ENCODE data around the gene PCSK4. TPM values are rescaled to one million over a fixed set of nuclear protein-coding genes. Genes with fewer than 3 reads are reported as not detected.
"Not testable (repeated sequence)": the region's sequence is repeated elsewhere in the genome, so short reads cannot be mapped to it uniquely, and the experiment has no call there.

PCSK4 gene
- total RNA-seq, 2 experiments from 2014 or later: 4.4 to 4.7 TPM

- intact Hi-C loops (cut with micrococcal nuclease): no loop called here
- Mint-ChIP-seq H3K27me3 (peaks cover 29% of the 10 kb centered on the region), H3K4me1 (ENCODE audit: low read depth) (peaks cover 6% of the 10 kb centered on the region), H3K9me3 (no peaks in the 10 kb centered on the region), H3K36me3 (ENCODE audit: low read depth) (no peaks in the 10 kb centered on the region), H3K4me3 (no peak overlapping the region), H3K27ac (no peak overlapping the region)
- ChIA-PET CTCF (interaction anchor here (1.5 kb wide), 1 partner anchor 25 kb away, joined by 4 read pairs; no protein-coding TSS in a partner anchor), POLR2A (no interaction called here)
- TF ChIP-seq CTCF (IDR thresholded peaks at IDR 0.05): no peak
- ATAC-seq: no peak
- no peak for DNase-seq
These were observed 31.9 kb upstream of the PCSK4 start for GRCh38 chr19:1522061-1522460.

- POLR2A ChIA-PET: interaction anchor here (0.6 kb wide), 1 partner anchor 210 kb away, joined by 3 read pairs; no protein-coding TSS in a partner anchor
- Mint-ChIP-seq H3K27me3 (peaks cover 29% of the 10 kb centered on the region), H3K4me3 (no peak overlapping the region), H3K36me3 (ENCODE audit: low read depth) (no peaks in the 10 kb centered on the region), H3K9me3 (no peaks in the 10 kb centered on the region), H3K4me1 (ENCODE audit: low read depth) (peaks cover 6% of the 10 kb centered on the region), H3K27ac (no peak overlapping the region)
- DNase-seq (no peak), ATAC-seq (no peak)
- intact Hi-C loops (cut with micrococcal nuclease): no loop called here
- CTCF ChIA-PET: interaction anchor here (1.5 kb wide), 1 partner anchor 25 kb away, joined by 4 read pairs; no protein-coding TSS in a partner anchor
- no peak for TF ChIP-seq CTCF (IDR thresholded peaks at IDR 0.05)
These were observed 31.5 kb upstream of the PCSK4 start for GRCh38 chr19:1521636-1522035.

GRCh38 chr19:1520203-1520780, 30.1 kb upstream of the PCSK4 start:
- Mint-ChIP-seq H3K9me3 (no peaks in the 10 kb centered on the region), H3K4me3 (no peak overlapping the region), H3K36me3 (ENCODE audit: low read depth) (no peaks in the 10 kb centered on the region), H3K27ac (no peak overlapping the region), H3K27me3 (peaks cover 19% of the 10 kb centered on the region), H3K4me1 (ENCODE audit: low read depth) (peaks cover 6% of the 10 kb centered on the region)
- DNase-seq (no peak), ATAC-seq (no peak)
- intact Hi-C loops (cut with micrococcal nuclease): no loop called here
- TF ChIP-seq CTCF (IDR thresholded peaks at IDR 0.05): no peak
- ChIA-PET POLR2A (no interaction called here), CTCF (no interaction called here)

- CTCF ChIA-PET; POLR2A ChIA-PET; ATAC-seq; H3K4me3 Mint-ChIP-seq; H3K4me1 Mint-ChIP-seq (ENCODE audit: low read depth); DNase-seq; intact Hi-C loops (cut with micrococcal nuclease); H3K36me3 Mint-ChIP-seq (ENCODE audit: low read depth); H3K27ac Mint-ChIP-seq; H3K9me3 Mint-ChIP-seq: not testable (repeated sequence)
- H3K27me3 Mint-ChIP-seq: peaks cover 14% of the 10 kb centered on the region
These were observed 29.7 kb upstream of the PCSK4 start for GRCh38 chr19:1519802-1520201.

- ChIA-PET CTCF (interaction anchor here (1.1 kb wide), 1 partner anchor 28 kb away, joined by 3 read pairs; no protein-coding TSS in a partner anchor), POLR2A (interaction anchor here (0.8 kb wide), 1 partner anchor 252 kb away, joined by 3 read pairs; no protein-coding TSS in a partner anchor)
- Mint-ChIP-seq H3K4me3 (no peak overlapping the region), H3K9me3 (no peaks in the 10 kb centered on the region), H3K4me1 (ENCODE audit: low read depth) (no peaks in the 10 kb centered on the region), H3K27me3 (peaks cover 9% of the 10 kb centered on the region), H3K36me3 (ENCODE audit: low read depth) (no peaks in the 10 kb centered on the region), H3K27ac (no peak overlapping the region)
- no peak for ATAC-seq
- intact Hi-C loops (cut with micrococcal nuclease): no loop called here
- no peak for DNase-seq
- TF ChIP-seq CTCF (IDR thresholded peaks at IDR 0.05): no peak
These were observed 28.3 kb upstream of the PCSK4 start for GRCh38 chr19:1518471-1518870.
